ENCODE measurements around the gene SORCS2.

DNA sequence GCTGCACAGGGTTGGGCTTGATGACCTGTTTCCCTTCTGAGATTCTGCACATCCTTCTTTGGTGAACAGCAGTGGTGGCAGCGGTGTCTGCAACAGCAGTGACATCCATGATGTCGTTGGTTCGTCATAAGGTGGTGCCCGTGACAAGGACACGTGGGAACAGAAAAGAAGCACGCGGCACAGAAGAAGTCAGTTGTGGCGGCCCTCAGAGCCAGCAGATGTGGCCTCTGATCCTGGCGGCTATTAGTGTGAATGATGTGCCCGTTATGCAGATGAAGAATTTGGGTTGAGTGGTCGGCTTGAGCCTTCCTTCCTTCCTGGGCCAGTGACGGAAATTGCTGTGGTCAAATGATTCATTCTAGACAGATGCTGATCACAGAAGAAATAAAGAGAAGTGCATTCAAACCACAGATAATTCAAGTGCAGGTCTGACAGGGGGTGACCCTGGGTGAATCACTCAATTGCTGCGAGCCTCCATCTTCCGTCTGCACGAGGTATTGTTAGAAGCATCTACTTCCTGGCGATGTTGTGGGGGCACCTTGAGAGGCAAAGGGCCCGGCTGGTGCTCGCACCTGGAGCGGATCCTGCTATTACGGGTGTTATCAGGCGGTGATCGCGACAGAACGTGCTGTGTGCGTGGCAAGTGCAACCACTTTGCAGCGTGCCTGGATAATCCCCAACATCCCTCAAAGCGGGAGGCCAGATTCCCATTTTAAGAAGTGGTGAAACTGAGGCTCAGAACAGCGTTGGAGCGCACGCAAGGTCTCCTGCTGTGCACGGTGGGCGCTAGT is 457.6 kb downstream of the SORCS2 start:
- TF ChIP-seq CTCF (IDR thresholded peaks at IDR 0.05; ENCODE audit: low read depth, low read length, poor library complexity, severe bottlenecking) (no peak), EZH2phosphoT487 (IDR thresholded peaks at IDR 0.05; ENCODE audit: borderline replicate concordance, low read length) (no peak)

All from DOHH2 (cell line).